IMR-90 (cell line): ENCODE results near the gene TAF10. TPM values are rescaled to one million over a fixed set of nuclear protein-coding genes. Genes with fewer than 3 reads are reported as not detected.

Experiments used
- ATAC-seq: fragments of 200-7000 bp; cut with Tn5 transposase; 2 replicates; pipeline ENCODE4 v1.9.1; 2020; ENCODE audit warnings: low read depth, mild to moderate bottlenecking, moderate library complexity
- BruUV-seq: library from RNA; stranded (reverse); fragments of 400-500 nt; replicated peaks from 2 replicates; lab custom pipeline; 2021; lab: Mats Ljungman, UMichigan
- CTCF ChIA-PET: fragments of 300-600 bp; formaldehyde crosslinking; extraction: SDS; loops from one replicate; lab custom pipeline; 2021; ENCODE audit warnings: antibody characterized with exemption; lab: Yijun Ruan, JAX
- POLR2A ChIA-PET: fragments of 300-600 bp; sonication (Branson Sonifier 250); formaldehyde crosslinking; loops from one replicate; lab custom pipeline; 2022; ENCODE audit warnings: antibody characterized with exemption; ENCODE audit not compliant: unreplicated experiment; lab: Charles Lee
- DNase-seq: peaks from one replicate; pipeline ENCODE4 v3.0.0; 2013
- H2AFZ ChIP-seq: replicated peaks from 2 replicates; pipeline ENCODE3; 2013; ENCODE audit warnings: low read length, mild to moderate bottlenecking; ENCODE audit not compliant: poor library complexity
- H2AK5ac ChIP-seq: 2 replicates; pipeline ENCODE4 v1.6.1; 2013; ENCODE audit warnings: low read depth, low read length, inconsistent platforms
- H2AK9ac ChIP-seq: replicated peaks from 2 replicates; pipeline ENCODE3; 2013; ENCODE audit warnings: mild to moderate bottlenecking, low read depth, low read length, moderate library complexity; ENCODE audit not compliant: poor library complexity
- H2BK120ac ChIP-seq: 2 replicates; pipeline ENCODE4 v1.6.1; 2013; ENCODE audit warnings: low read depth, low read length, inconsistent platforms
- H2BK15ac ChIP-seq: 3 replicates; pipeline ENCODE4 v1.6.1; 2013; ENCODE audit warnings: low read depth, low read length, inconsistent platforms
- H2BK20ac ChIP-seq: 2 replicates; pipeline ENCODE4 v1.6.1; 2013; ENCODE audit warnings: low read depth, mild to moderate bottlenecking, inconsistent platforms, low read length, moderate library complexity
- H2BK5ac ChIP-seq: 2 replicates; pipeline ENCODE4 v1.6.1; 2013; ENCODE audit warnings: mild to moderate bottlenecking, low read depth, low read length, inconsistent platforms; ENCODE audit not compliant: poor library complexity, severe bottlenecking
- H3K14ac ChIP-seq: replicated peaks from 2 replicates; pipeline ENCODE4 v1.6.1; 2013; ENCODE audit warnings: low read depth, low read length, inconsistent platforms
- H3K18ac ChIP-seq: 2 replicates; pipeline ENCODE4 v1.6.1; 2013; ENCODE audit warnings: low read depth, low read length, control low read depth
- H3K23ac ChIP-seq: 2 replicates; pipeline ENCODE4 v1.6.1; 2013; ENCODE audit warnings: low read depth, low read length, inconsistent platforms
- H3K27ac ChIP-seq: 2 replicates; pipeline ENCODE4 v1.5.1; 2013; ENCODE audit warnings: mild to moderate bottlenecking, control low read depth, low read length; ENCODE audit not compliant: insufficient read depth
- H3K27me3 ChIP-seq: 2 replicates; pipeline ENCODE4 v1.6.1; 2013; ENCODE audit warnings: low read length; ENCODE audit not compliant: control insufficient read depth, insufficient read depth
- H3K36me3 ChIP-seq: 2 replicates; pipeline ENCODE4 v1.6.1; 2013; ENCODE audit warnings: low read length, mixed read lengths; ENCODE audit not compliant: control insufficient read depth, insufficient read depth
- H3K4ac ChIP-seq: 2 replicates; pipeline ENCODE4 v1.6.1; 2013; ENCODE audit warnings: low read depth, low read length, inconsistent platforms
- H3K4me1 ChIP-seq: 2 replicates; pipeline ENCODE4 v1.6.1; 2013; ENCODE audit warnings: low read length, mixed read lengths; ENCODE audit not compliant: control insufficient read depth, insufficient read depth
- H3K4me2 ChIP-seq: 2 replicates; pipeline ENCODE4 v1.6.1; 2013; ENCODE audit warnings: low read depth, mild to moderate bottlenecking, control low read depth, low read length, moderate library complexity
- H3K4me3 ChIP-seq: 2 replicates; pipeline ENCODE4 v1.5.1; 2013; ENCODE audit warnings: low read depth, mild to moderate bottlenecking, control low read depth, low read length, moderate library complexity; ENCODE audit not compliant: insufficient read depth
- H3K56ac ChIP-seq: 2 replicates; pipeline ENCODE4 v1.6.1; 2013; ENCODE audit warnings: low read length, inconsistent platforms; ENCODE audit not compliant: insufficient read depth; ENCODE audit errors: extremely low read depth
- H3K79me1 ChIP-seq, 2 experiments: 2 replicates each; pipeline ENCODE4 v1.6.1; 2013; ENCODE audit warnings: low read length in 2 of 2, inconsistent platforms in 1 of 2, low read depth in 1 of 2
- H3K9ac ChIP-seq: 2 replicates; pipeline ENCODE4 v1.6.1; 2013; ENCODE audit warnings: low read depth, low read length, control low read depth
- H3K9me1 ChIP-seq: 2 replicates; pipeline ENCODE4 v1.6.1; 2013; ENCODE audit warnings: low read length, inconsistent platforms; ENCODE audit not compliant: insufficient read depth
- H3K9me3 ChIP-seq: 2 replicates; pipeline ENCODE4 v1.6.1; 2013; ENCODE audit warnings: low read length; ENCODE audit not compliant: control insufficient read depth, insufficient read depth
- H4K20me1 ChIP-seq: 2 replicates; pipeline ENCODE4 v1.6.1; 2013; ENCODE audit warnings: low read length, inconsistent platforms; ENCODE audit not compliant: insufficient read depth
- H4K5ac ChIP-seq: 2 replicates; pipeline ENCODE4 v1.6.1; 2013; ENCODE audit warnings: mild to moderate bottlenecking, low read depth, low read length, control low read depth
- H4K8ac ChIP-seq, 2 experiments: 2 replicates each; pipeline ENCODE4 v1.6.1; 2013; ENCODE audit warnings: low read depth in 2 of 2, low read length in 2 of 2, control low read depth in 1 of 2, inconsistent platforms in 1 of 2
- H4K91ac ChIP-seq: 2 replicates; pipeline ENCODE4 v1.6.1; 2013; ENCODE audit warnings: low read depth, low read length, inconsistent platforms; ENCODE audit not compliant: insufficient read depth
- BHLHE40 ChIP-seq: fragments of 150-350 bp; IDR thresholded peaks from 2 replicates; pipeline ENCODE4 v1.6.1; 2016; ENCODE audit warnings: mild to moderate bottlenecking, low read depth, low read length
- CEBPB ChIP-seq: IDR thresholded peaks from 2 replicates; pipeline ENCODE4 v1.6.1; 2012; ENCODE audit warnings: low read depth, low read length, improper control_type of control experiment
- RAD21 ChIP-seq: IDR thresholded peaks from 2 replicates; pipeline ENCODE4 v1.6.1; 2012; ENCODE audit warnings: low read length, improper control_type of control experiment
- SMC3 ChIP-seq: fragments of 150-350 bp; IDR thresholded peaks from 2 replicates; pipeline ENCODE4 v1.6.1; 2016; ENCODE audit warnings: low read depth, mild to moderate bottlenecking, antibody characterized with exemption, low read length, moderate library complexity
- WGBS, 2 experiments: methylation state at CpG; one replicate each; pipeline versions ENCODE4 v1.1.5 to v1.1.7; 2013; ENCODE audit warnings: missing lambda C conversion rate in 2 of 2; ENCODE audit not compliant: insufficient read length in 1 of 2; ENCODE audit errors: extremely low coverage in 2 of 2; 5-methylcytosine and 5-hydroxymethylcytosine counted together
- dilution Hi-C: fragments of 300-500 bp; cut with HindIII; formaldehyde crosslinking; loops from one replicate; pipeline ENCODE4 v1.14.3; 2018; ENCODE audit warnings: low sequenced_read_pairs; ENCODE audit not compliant: unreplicated experiment
- in situ Hi-C: fragments of 300-500 bp; cut with MboI; formaldehyde crosslinking; loops from 3 replicates; pipeline ENCODE4 v1.14.3; 2019; ENCODE audit warnings: low sequenced_read_pairs, inconsistent platforms, mixed read lengths
- intact Hi-C: fragments of 100-400 bp; cut with micrococcal nuclease; formaldehyde crosslinking; loops from 2 replicates; pipeline ENCODE4 v1.10.0; 2022
- polyA plus RNA-seq, 3 experiments: library from polyadenylated mRNA; depleted of rRNA; stranded (reverse); fragments of >200 nt; gene quantifications; 2 replicates each; pipeline ENCODE4 v1.2.3, GENCODE V29; 2012; ENCODE audit warnings: low replicate concordance in 1 of 3
- total RNA-seq: library from RNA; depleted of rRNA; stranded (reverse); fragments of >200 nt; gene quantifications from 2 replicates; pipeline ENCODE4 v1.2.3, GENCODE V29; 2012
- TF ChIP-seq, protein P1 (sequence below): conservative IDR thresholded peaks from 2 replicates; pipeline ENCODE4 v1.5.1; 2012; ENCODE audit warnings: mild to moderate bottlenecking, low read depth, low read length, improper control_type of control experiment

The TAF10 gene
- total and polyA plus RNA-seq, 2 of the 4 experiments (the other 2 are of a cell fraction), result 18.6 to 132 TPM

DNA sequence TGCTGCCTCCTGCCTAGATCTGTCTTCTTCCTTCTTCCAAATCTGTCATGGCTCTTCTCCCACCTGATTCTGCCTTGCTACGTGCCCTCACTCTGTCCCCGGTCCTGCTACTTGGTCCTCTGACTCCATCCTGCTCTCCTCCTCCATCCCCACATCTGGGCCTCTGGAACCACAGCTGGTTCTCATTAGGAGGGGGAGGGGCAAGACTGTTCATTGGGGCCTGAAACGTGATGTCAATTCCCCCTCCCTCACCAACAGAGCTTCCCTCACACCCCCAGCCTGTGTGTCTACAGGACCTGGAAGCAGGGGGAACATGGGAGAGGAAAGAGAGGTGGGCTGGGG is 34.5 kb upstream of the TAF10 start:
- H2BK20ac ChIP-seq, result peak overlapping the region; percentile 75
- in situ Hi-C loops, result no loop called here
- H3K9ac ChIP-seq, result no peak overlapping the region
- peak overlapping the region; percentile 47 to 94; a peak in 3 of 4 replicates for H4K8ac ChIP-seq
- H2BK5ac ChIP-seq, result no peak overlapping the region
- H3K79me1 ChIP-seq, result peaks cover 5 to 40% of the 10 kb centered on the region in 2 experiments; a peak in 3 of 4 replicates
- H2AFZ ChIP-seq, result peak overlapping the region; percentile 83
- H4K91ac ChIP-seq, result peak overlapping the region; percentile 85
- H3K56ac ChIP-seq, result peak overlapping the region; percentile 24; the same call in 1 of the 2 replicates
- peaks cover 16% of the 10 kb centered on the region for H3K4me1 ChIP-seq
- no peak for TF ChIP-seq SMC3
- TF ChIP-seq BHLHE40, result 0 out of 2 replicates have a peak, but pooled peaks have one; percentile 24
- TF ChIP-seq, protein P1, sequence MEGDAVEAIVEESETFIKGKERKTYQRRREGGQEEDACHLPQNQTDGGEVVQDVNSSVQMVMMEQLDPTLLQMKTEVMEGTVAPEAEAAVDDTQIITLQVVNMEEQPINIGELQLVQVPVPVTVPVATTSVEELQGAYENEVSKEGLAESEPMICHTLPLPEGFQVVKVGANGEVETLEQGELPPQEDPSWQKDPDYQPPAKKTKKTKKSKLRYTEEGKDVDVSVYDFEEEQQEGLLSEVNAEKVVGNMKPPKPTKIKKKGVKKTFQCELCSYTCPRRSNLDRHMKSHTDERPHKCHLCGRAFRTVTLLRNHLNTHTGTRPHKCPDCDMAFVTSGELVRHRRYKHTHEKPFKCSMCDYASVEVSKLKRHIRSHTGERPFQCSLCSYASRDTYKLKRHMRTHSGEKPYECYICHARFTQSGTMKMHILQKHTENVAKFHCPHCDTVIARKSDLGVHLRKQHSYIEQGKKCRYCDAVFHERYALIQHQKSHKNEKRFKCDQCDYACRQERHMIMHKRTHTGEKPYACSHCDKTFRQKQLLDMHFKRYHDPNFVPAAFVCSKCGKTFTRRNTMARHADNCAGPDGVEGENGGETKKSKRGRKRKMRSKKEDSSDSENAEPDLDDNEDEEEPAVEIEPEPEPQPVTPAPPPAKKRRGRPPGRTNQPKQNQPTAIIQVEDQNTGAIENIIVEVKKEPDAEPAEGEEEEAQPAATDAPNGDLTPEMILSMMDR, result no peak
- no peak for TF ChIP-seq RAD21
- TF ChIP-seq CEBPB, result no peak
- peak overlapping the region; percentile 1; the same call in 1 of the 2 replicates for H3K4me2 ChIP-seq
- peak overlapping the region; percentile 88 for H2AK5ac ChIP-seq
- peak overlapping the region; percentile 9; the same call in 1 of the 2 replicates for H3K27ac ChIP-seq
- H3K36me3 ChIP-seq, result peaks cover 4% of the 10 kb centered on the region; the same call in 1 of the 2 replicates
- peak overlapping the region; percentile 68; the same call in 1 of the 2 replicates for H3K18ac ChIP-seq
- H3K4me3 ChIP-seq, result no peak overlapping the region
- CTCF ChIA-PET, result no interaction called here
- no CpG with 5 or more reads among the region's 3 CpGs for WGBS, 2 experiments
- peak overlapping the region; percentile 64; the same call in 1 of the 2 replicates for H3K23ac ChIP-seq
- H2BK120ac ChIP-seq, result peak overlapping the region; percentile 81
- peak overlapping the region; percentile 86 for H2AK9ac ChIP-seq
- H3K9me1 ChIP-seq, result peaks cover 26% of the 10 kb centered on the region
- peaks cover 5% of the 10 kb centered on the region; the same call in 1 of the 2 replicates for H4K20me1 ChIP-seq
- ATAC-seq, result peak; percentile 60
- H2BK15ac ChIP-seq, result peak overlapping the region; percentile 18; the same call in 1 of the 3 replicates
- H3K27me3 ChIP-seq, result 0 out of 2 replicates have a peak, but pooled peaks cover 3% of the 10 kb centered on the region
- H3K9me3 ChIP-seq, result no peaks in the 10 kb centered on the region
- POLR2A ChIA-PET, result no interaction called here
- intact Hi-C loops, result no loop called here
- BruUV-seq, result no TSS peak
- dilution Hi-C loops, result no loop called here
- peak overlapping the region; percentile 83 for H3K4ac ChIP-seq
- H3K14ac ChIP-seq, result peak overlapping the region; percentile 64
- peak; percentile 60 for DNase-seq
- H4K5ac ChIP-seq, result peak overlapping the region; percentile 28; the same call in 1 of the 2 replicates
